ENCODE data around the gene C6orf52.

DNA sequence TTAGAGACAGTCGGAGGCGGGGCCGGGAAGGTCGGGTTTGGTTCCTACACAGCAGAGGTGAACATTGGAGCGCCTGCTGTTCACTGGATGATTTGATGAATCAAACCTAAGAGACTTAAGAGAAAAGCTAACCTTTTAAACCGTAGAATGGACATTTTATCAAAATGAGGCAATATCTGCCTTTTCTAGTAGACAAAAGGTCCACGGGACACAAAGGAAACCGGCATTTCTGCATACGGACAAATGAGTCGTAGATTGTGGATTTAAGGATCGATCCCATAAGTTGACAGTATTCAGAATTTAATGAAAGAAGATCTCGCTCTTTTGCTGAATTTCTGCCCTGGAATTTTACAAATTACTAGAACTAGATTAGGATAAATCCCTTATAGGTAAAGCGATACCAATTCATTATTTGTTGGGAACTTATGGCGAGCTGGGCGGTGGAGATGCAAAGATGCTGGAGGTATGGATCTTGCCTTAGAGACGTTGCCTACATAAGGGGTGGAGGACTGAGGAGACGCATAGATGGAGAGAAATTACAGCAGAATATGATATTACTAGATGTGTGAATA is 756 bp upstream of the C6orf52 start:
- TF ChIP-seq, protein P1, sequence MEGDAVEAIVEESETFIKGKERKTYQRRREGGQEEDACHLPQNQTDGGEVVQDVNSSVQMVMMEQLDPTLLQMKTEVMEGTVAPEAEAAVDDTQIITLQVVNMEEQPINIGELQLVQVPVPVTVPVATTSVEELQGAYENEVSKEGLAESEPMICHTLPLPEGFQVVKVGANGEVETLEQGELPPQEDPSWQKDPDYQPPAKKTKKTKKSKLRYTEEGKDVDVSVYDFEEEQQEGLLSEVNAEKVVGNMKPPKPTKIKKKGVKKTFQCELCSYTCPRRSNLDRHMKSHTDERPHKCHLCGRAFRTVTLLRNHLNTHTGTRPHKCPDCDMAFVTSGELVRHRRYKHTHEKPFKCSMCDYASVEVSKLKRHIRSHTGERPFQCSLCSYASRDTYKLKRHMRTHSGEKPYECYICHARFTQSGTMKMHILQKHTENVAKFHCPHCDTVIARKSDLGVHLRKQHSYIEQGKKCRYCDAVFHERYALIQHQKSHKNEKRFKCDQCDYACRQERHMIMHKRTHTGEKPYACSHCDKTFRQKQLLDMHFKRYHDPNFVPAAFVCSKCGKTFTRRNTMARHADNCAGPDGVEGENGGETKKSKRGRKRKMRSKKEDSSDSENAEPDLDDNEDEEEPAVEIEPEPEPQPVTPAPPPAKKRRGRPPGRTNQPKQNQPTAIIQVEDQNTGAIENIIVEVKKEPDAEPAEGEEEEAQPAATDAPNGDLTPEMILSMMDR (IDR thresholded peaks at IDR 0.05): no peak
- TF ChIP-seq JUND (IDR thresholded peaks at IDR 0.05) (no peak), EZH2phosphoT487 (IDR thresholded peaks at IDR 0.05; ENCODE audit: borderline replicate concordance, low read depth) (no peak), GABPA (IDR thresholded peaks at IDR 0.05; ENCODE audit: low read depth) (no peak), EP300 (IDR thresholded peaks at IDR 0.05; ENCODE audit: borderline replicate concordance in 1 of 2, low read depth in 1 of 2, low read length in 1 of 2) (no peak)
